Heart left ventricle (tissue), 16 donors: ENCODE measurements around the gene GTF2IRD1. TPM values are rescaled to one million over a fixed set of nuclear protein-coding genes. Genes with fewer than 3 reads are reported as not detected.

Source experiments
- ATAC-seq, 4 donors: fragments of 200-7000 bp; cut with Tn5 transposase; one replicate each; pipeline ENCODE4 v1.9.1; 2020 to 2022; ENCODE audit warnings: moderate library complexity in 4 of 4, mild to moderate bottlenecking in 3 of 4, moderate number of reproducible peaks in 1 of 4
- DNase-seq, 5 donors: peaks; one replicate each; pipeline ENCODE4 v3.0.0-alpha.2; 2020
- H3K27ac ChIP-seq, 12 donors: fragments of 200-600 bp; sonication (generic) in 4 of 12; one replicate each; pipeline versions ENCODE4 v1.5.0 to v1.8.0; 2016 to 2022; ENCODE audit warnings: mild to moderate bottlenecking in 2 of 12
- H3K27me3 ChIP-seq, 9 donors: fragments of 200-600 bp; sonication (generic) in 2 of 9; one replicate each; pipeline versions ENCODE4 v1.5.1 to v1.8.0; 2016 to 2022; ENCODE audit warnings: mild to moderate bottlenecking in 3 of 9
- H3K36me3 ChIP-seq, 9 donors: fragments of 200-600 bp; sonication (generic) in 2 of 9; one replicate each; pipeline versions ENCODE4 v1.5.0 to v1.8.0; 2018 to 2022; ENCODE audit warnings: mild to moderate bottlenecking in 2 of 9
- H3K4me1 ChIP-seq, 12 donors: fragments of 200-600 bp; sonication (generic) in 4 of 12; one replicate each; pipeline versions ENCODE4 v1.5.0 to v1.8.0; 2016 to 2022; ENCODE audit warnings: mild to moderate bottlenecking in 3 of 12
- H3K4me3 ChIP-seq, 12 donors: fragments of 200-600 bp; sonication (generic) in 4 of 12; one replicate each; pipeline versions ENCODE4 v1.5.0 to v1.8.0; 2017 to 2022; ENCODE audit warnings: mild to moderate bottlenecking in 9 of 12, moderate library complexity in 4 of 12
- H3K9me3 ChIP-seq, 12 donors: fragments of 200-600 bp; sonication (generic) in 4 of 12; one replicate each; pipeline versions ENCODE4 v1.5.0 to v1.8.0; 2016 to 2022; ENCODE audit warnings: mild to moderate bottlenecking in 1 of 12
- POLR2A ChIP-seq, 2 donors: fragments of 450-650 bp; IDR thresholded peaks; one replicate each; pipeline ENCODE4 v1.6.1; 2017; ENCODE audit warnings: antibody characterized with exemption in 2 of 2, mild to moderate bottlenecking in 2 of 2, moderate library complexity in 2 of 2
- WGBS, 4 donors: extraction: QIAGEN DNeasy Blood & Tissue Kit in 2 of 4; methylation state at CpG; one replicate each; pipeline versions ENCODE4 v1.1.5 to v1.1.7; 2013 to 2018; 5-methylcytosine and 5-hydroxymethylcytosine counted together
- intact Hi-C, 10 donors: fragments of 100-400 bp; cut with DNase I; formaldehyde crosslinking; loops; one replicate each; pipeline versions ENCODE4 v1.11.1 to v1.14.2; 2022
- polyA plus RNA-seq, 2 donors: library from polyadenylated mRNA; stranded (reverse); fragments of 200-250 nt; gene quantifications; one replicate each; pipeline ENCODE4 v1.2.3, GENCODE V29; 2013
- total RNA-seq, 9 donors: library from RNA; depleted of rRNA in 2 of 9; stranded (reverse); fragments of >200 nt in 2 of 9; fragmentation: NEBNext Ultra II Directional in 3 of 9; extraction: Animal tissue kit (Norgen Biotek cat#: 25700) in 3 of 9; gene quantifications; one replicate each; pipeline versions ENCODE4 v1.1.0 to v1.2.4, GENCODE V29; 2016 to 2023
- TF ChIP-seq, protein P1 (sequence below), 12 donors: fragments of 200-600 bp; sonication (generic) in 4 of 12; IDR thresholded peaks; one replicate each; pipeline versions ENCODE4 v1.5.0 to v1.8.0; 2018 to 2022; ENCODE audit warnings: antibody characterized with exemption in 12 of 12, mild to moderate bottlenecking in 5 of 12
- donor health status: ischemic (EF 13 %, LVEDD 7.1; RV severe dilation, severe dysfunction).
- donor health status: healthy with polysubstance abuse.
- donor health status: DM: no; HTN: yes; CAD: no.
- donor health status: DM: no; HTN: no; CAD: no.
- donor health status: ischemic (EF 25% LVEDD 6.9; RV normal size, moderate dysfunction).
- donor health status: ischemic (EF 25% LVEDD 5.7; RV mildly dilated, moderate dysfunction).
- donor health status: healthy.
- donor health status: DM: yes; HTN: yes; CAD: no.
- donor health status: ischemic (EF 35%, LVEDD 5.7; RV mildly dilated, moderate dysfunction).
- donor health status: nonischemic (EF 11% LVEDD 7.7; RV severe dilation, severe dysfunction).
- donor health status: DM: yes; HTN: yes; CAD: no.
- donor health status: PGD.
- donor health status: ischemic (EF 29% LVEDD 5.4; RV normal size, mild dysfunction).
- donor health status: nonischemic (EF 23%, LVEDD 6.1; RV moderate dilation, normal function).

GTF2IRD1 gene
- total and polyA plus RNA-seq, 11 donors = 10.0 to 40.4 (median 15.6) TPM

DNA sequence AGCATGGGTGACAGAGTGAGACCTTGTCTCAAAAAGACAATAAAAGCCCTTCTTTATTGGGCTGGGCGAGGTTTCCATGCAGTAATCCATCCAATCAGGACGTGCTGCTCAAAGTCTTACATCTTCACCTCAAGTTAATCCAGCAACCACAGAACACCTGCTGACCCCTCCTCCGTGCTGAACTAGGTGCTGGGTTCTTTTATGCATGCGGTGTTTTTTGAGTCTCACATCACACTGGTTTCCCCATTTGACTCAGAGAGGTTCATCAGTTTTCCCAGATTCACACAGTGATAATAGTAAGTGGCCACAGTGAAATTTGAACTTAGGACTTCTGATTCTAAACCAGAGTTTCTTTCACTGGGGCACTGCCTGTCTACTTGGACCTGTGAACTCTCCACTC lies 145.5 kb downstream of the GTF2IRD1 start:
- no peaks in the 10 kb centered on the region for H3K9me3 ChIP-seq
- 94 to 100% (median 97%) methylated on average over 4 of the region's 4 CpGs for WGBS, 4 donors
- H3K36me3 ChIP-seq = peaks cover 0 to 54% (median 27%) of the 10 kb centered on the region in 9 donors
- no peak for DNase-seq
- H3K27ac ChIP-seq = no peak overlapping the region
- H3K27me3 ChIP-seq = no peaks in the 10 kb centered on the region
- H3K4me1 ChIP-seq = no peaks in the 10 kb centered on the region
- intact Hi-C loops = no loop called here
- TF ChIP-seq, protein P1, sequence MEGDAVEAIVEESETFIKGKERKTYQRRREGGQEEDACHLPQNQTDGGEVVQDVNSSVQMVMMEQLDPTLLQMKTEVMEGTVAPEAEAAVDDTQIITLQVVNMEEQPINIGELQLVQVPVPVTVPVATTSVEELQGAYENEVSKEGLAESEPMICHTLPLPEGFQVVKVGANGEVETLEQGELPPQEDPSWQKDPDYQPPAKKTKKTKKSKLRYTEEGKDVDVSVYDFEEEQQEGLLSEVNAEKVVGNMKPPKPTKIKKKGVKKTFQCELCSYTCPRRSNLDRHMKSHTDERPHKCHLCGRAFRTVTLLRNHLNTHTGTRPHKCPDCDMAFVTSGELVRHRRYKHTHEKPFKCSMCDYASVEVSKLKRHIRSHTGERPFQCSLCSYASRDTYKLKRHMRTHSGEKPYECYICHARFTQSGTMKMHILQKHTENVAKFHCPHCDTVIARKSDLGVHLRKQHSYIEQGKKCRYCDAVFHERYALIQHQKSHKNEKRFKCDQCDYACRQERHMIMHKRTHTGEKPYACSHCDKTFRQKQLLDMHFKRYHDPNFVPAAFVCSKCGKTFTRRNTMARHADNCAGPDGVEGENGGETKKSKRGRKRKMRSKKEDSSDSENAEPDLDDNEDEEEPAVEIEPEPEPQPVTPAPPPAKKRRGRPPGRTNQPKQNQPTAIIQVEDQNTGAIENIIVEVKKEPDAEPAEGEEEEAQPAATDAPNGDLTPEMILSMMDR (IDR thresholded peaks at IDR 0.05) = no peak
- TF ChIP-seq POLR2A (IDR thresholded peaks at IDR 0.05) = no peak
- no peak overlapping the region for H3K4me3 ChIP-seq
- ATAC-seq = no peak

DNA sequence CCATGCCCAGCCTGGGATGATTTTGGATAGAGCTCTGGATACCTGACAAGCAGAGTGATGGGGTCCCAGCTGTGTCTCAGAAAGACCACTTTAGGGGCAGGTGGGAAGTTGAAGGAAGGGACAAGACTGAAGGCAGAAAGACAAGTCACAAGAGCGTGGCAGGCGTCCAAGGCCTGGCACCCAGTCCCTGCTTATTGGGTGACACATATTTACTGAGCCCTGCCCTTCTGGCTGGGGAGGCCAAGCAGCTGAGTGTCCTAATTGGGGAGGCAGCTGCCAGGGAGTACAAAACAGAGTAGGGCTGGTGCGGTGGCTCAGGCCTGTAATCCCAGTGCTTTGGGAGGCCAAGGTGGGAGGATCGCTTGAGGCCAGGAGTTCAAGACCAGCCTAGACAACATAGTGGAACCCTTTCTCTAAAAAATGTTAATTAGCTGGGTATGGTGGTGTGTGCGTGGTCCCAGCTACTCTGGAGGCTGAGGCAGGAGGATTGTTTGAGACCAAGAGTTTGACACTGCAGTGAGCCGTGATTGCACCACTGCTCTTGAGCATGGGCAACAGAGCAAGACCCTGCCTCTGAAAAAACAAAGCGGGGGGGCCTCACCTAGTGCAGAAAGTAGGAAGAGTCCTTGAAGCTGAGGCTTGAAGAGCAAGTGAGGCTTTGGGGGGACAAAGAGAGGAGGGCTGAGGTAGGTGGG lies 150.8 kb downstream of the GTF2IRD1 start:
- WGBS, 4 donors = 93 to 98% (median 94%) methylated on average over 7 of the region's 7 CpGs
- ATAC-seq (peak; percentile 25 to 62 (median 40)), DNase-seq (peak in 1 of 5 donors; percentile 59)
- Histone ChIP-seq H3K9me3 (no peaks in the 10 kb centered on the region), H3K36me3 (peaks cover 0 to 8% (median 0%) of the 10 kb centered on the region in 9 donors), H3K27me3 (no peaks in the 10 kb centered on the region), H3K4me3 (no peak overlapping the region), H3K27ac (peak overlapping the region in 1 of 12 donors; percentile 38), H3K4me1 (peaks cover 0 to 14% (median 6%) of the 10 kb centered on the region in 12 donors)
- no peak for TF ChIP-seq POLR2A (IDR thresholded peaks at IDR 0.05)
- TF ChIP-seq, protein P1 (IDR thresholded peaks at IDR 0.05) = no peak
- intact Hi-C loops = no loop called here

DNA sequence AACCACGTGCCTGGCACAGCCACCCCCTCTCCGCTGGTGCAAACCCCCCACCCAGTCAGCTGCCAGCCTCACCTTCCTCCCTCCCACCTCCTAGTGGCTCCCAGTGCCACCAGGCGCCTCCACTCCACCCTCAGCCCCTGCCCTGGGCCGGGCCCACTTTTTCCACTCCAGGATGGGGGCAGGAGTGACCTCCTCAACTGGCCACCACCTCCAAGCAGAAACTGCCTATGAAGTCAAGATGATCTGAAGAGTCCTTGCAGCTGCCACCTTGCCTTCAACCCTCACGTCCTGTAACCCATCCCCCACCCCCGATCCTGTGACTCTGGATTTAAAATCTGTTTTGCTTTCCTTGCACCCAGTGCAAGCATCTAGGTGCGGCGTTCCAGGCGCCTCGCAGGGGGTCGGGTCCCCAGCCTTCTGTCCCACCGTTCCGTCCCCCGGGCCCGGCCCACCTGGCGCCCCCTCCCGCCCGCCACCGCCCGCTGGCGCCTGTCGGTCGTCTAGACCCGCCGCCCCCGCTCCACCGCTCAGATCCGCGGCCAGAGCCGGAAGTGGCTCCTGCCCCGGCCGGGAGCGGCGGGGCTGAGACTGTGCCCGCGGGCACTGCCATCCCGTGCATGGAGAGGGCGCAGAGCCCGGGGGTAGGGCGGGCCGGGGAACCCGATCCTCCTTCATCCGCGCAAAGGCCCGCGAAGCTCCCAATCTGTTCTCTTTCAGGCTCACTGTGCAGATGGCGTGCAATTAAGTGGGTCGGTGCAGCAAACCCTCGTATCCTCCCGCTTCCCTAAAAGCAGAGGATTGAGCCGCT lies 152.6 kb downstream of the GTF2IRD1 start:
- Histone ChIP-seq H3K9me3 (no peaks in the 10 kb centered on the region), H3K4me1 (peaks cover 0 to 14% (median 6%) of the 10 kb centered on the region in 12 donors), H3K27ac (peak overlapping the region in 5 of 12 donors; percentile 15 to 77 (median 24)), H3K27me3 (no peaks in the 10 kb centered on the region), H3K4me3 (peak overlapping the region; percentile 17 to 59 (median 52)), H3K36me3 (peaks cover 0 to 1% (median 0%) of the 10 kb centered on the region in 9 donors)
- TF ChIP-seq POLR2A (IDR thresholded peaks at IDR 0.05) = no peak
- TF ChIP-seq, protein P1 (IDR thresholded peaks at IDR 0.05) = no peak
- DNase-seq (peak; percentile 37 to 76 (median 43)), ATAC-seq (peak in 3 of 4 donors; percentile 70 to 82 (median 81))
- 8 to 32% (median 11%) methylated on average over 12 to 51 of the region's 51 CpGs for WGBS, 4 donors
- intact Hi-C loops = no loop called here
